Mucosa of descending colon (tissue), 3 donors: ENCODE measurements around the gene ZNF512B. TPM values are rescaled to one million over a fixed set of nuclear protein-coding genes. Genes with fewer than 3 reads are reported as not detected.
"Not testable (repeated sequence)": the region's sequence is repeated elsewhere in the genome, so short reads cannot be mapped to it uniquely, and the experiment has no call there.

Source experiments
- ATAC-seq: fragments of 200-7000 bp; cut with Tn5 transposase; one replicate; pipeline ENCODE4 v1.9.1; 2020; ENCODE audit warnings: mild to moderate bottlenecking, moderate library complexity
- DNase-seq, 3 donors: peaks; one replicate each; pipeline ENCODE4 v3.0.0-alpha.2; 2020
- H3K36me3 ChIP-seq: fragments of 200-600 bp; one replicate; pipeline ENCODE4 v1.8.0; 2021; ENCODE audit warnings: low read depth, mild to moderate bottlenecking
- H3K4me1 ChIP-seq: fragments of 200-600 bp; one replicate; pipeline ENCODE4 v1.8.0; 2021; ENCODE audit warnings: low read depth, mild to moderate bottlenecking
- H3K4me3 ChIP-seq: fragments of 200-600 bp; one replicate; pipeline ENCODE4 v1.8.0; 2021; ENCODE audit warnings: mild to moderate bottlenecking
- H3K9me3 ChIP-seq: fragments of 200-600 bp; one replicate; pipeline ENCODE4 v1.8.0; 2021; ENCODE audit warnings: mild to moderate bottlenecking
- CTCF ChIP-seq: fragments of 200-600 bp; IDR thresholded peaks from one replicate; pipeline ENCODE4 v1.8.0; 2022; ENCODE audit warnings: antibody characterized with exemption, mild to moderate bottlenecking
- intact Hi-C, 2 donors: fragments of 100-400 bp; cut with DNase I in 1 of 2; cut with micrococcal nuclease in 1 of 2; formaldehyde crosslinking; loops; one replicate each; pipeline versions ENCODE4 v1.11.0 to v1.11.1; 2022; cut with DNase I, micrococcal nuclease
- total RNA-seq, 3 donors: library from RNA; stranded (reverse); fragmentation: NEBNext Ultra II Directional in 2 of 3; extraction: Animal tissue kit (Norgen Biotek cat#: 25700) in 2 of 3; gene quantifications; one replicate each; pipeline versions ENCODE4 v1.2.1 to v1.2.4, GENCODE V29; 2021 to 2023
- donor health status: DM: no; HTN: no; CAD: no; lungs with moderate emphysema.
- donor health status: DM: no; HTN: no; CAD: no.
- donor health status: DM: no; HTN: yes; CAD: no.

ZNF512B gene
- total RNA-seq, 3 donors from 2014 or later = 1.8 to 14.7 (median 3.9) TPM

GRCh38 chr20:63917811-63918210 lies 51.9 kb downstream of the ZNF512B start:
- intact Hi-C loops = no loop called here
- H3K36me3 ChIP-seq = no peaks in the 10 kb centered on the region

GRCh38 chr20:63916371-63916939 lies 53.3 kb downstream of the ZNF512B start:
- intact Hi-C loops, H3K9me3 ChIP-seq, H3K4me3 ChIP-seq, DNase-seq, H3K4me1 ChIP-seq, ATAC-seq, H3K36me3 ChIP-seq: not testable (repeated sequence)

More at GRCh38 chr20:63917811-63918210, 51.9 kb downstream of the ZNF512B start:
- no peak for TF ChIP-seq CTCF
- H3K4me1 ChIP-seq = no peaks in the 10 kb centered on the region
- H3K9me3 ChIP-seq = no peaks in the 10 kb centered on the region
- ATAC-seq (no peak), DNase-seq (no peak)
- no peak overlapping the region for H3K4me3 ChIP-seq

- TF ChIP-seq CTCF = no peak
- no peak for DNase-seq
- no peak overlapping the region for H3K4me3 ChIP-seq
- ATAC-seq = no peak
- intact Hi-C loops = no loop called here
- H3K4me1 ChIP-seq = peaks cover 12% of the 10 kb centered on the region
- no peaks in the 10 kb centered on the region for H3K36me3 ChIP-seq
- no peaks in the 10 kb centered on the region for H3K9me3 ChIP-seq
Observed at GRCh38 chr20:63915471-63915870, 54.3 kb downstream of the ZNF512B start.

- H3K9me3 ChIP-seq = no peaks in the 10 kb centered on the region
- intact Hi-C loops = no loop called here
- no peak for TF ChIP-seq CTCF
- ATAC-seq = no peak
- H3K4me3 ChIP-seq = no peak overlapping the region
- peaks cover 26% of the 10 kb centered on the region for H3K4me1 ChIP-seq
- no peaks in the 10 kb centered on the region for H3K36me3 ChIP-seq
- no peak for DNase-seq
Observed at GRCh38 chr20:63913768-63914167, 56.0 kb downstream of the ZNF512B start.

GRCh38 chr20:63911176-63911575 lies 58.6 kb downstream of the ZNF512B start:
- DNase-seq (peak; percentile 79 to 80 (median 79)), ATAC-seq (peak; percentile 87)
- TF ChIP-seq CTCF = no peak
- intact Hi-C loops = no loop called here
- Histone ChIP-seq H3K36me3 (no peaks in the 10 kb centered on the region), H3K4me3 (no peak overlapping the region), H3K9me3 (no peaks in the 10 kb centered on the region), H3K4me1 (peaks cover 45% of the 10 kb centered on the region)

- no peaks in the 10 kb centered on the region for H3K36me3 ChIP-seq
- no peak for TF ChIP-seq CTCF
- intact Hi-C loops = no loop called here
- H3K9me3 ChIP-seq = no peaks in the 10 kb centered on the region
- peaks cover 51% of the 10 kb centered on the region for H3K4me1 ChIP-seq
- ATAC-seq (peak; percentile 86), DNase-seq (peak; percentile 79 to 80 (median 80))
- no peak overlapping the region for H3K4me3 ChIP-seq
Observed at GRCh38 chr20:63908008-63908682, 61.6 kb downstream of the ZNF512B start.
